ENCODE measurements around the gene HDAC4. TPM values are rescaled to one million over a fixed set of nuclear protein-coding genes. Genes with fewer than 3 reads are reported as not detected.
A peak's percentile ranks its signal among the peaks of the same experiment; 100 is the strongest.

HDAC4 gene
- total RNA-seq, 1 donor from 2014 or later = 39.0 TPM

DNA sequence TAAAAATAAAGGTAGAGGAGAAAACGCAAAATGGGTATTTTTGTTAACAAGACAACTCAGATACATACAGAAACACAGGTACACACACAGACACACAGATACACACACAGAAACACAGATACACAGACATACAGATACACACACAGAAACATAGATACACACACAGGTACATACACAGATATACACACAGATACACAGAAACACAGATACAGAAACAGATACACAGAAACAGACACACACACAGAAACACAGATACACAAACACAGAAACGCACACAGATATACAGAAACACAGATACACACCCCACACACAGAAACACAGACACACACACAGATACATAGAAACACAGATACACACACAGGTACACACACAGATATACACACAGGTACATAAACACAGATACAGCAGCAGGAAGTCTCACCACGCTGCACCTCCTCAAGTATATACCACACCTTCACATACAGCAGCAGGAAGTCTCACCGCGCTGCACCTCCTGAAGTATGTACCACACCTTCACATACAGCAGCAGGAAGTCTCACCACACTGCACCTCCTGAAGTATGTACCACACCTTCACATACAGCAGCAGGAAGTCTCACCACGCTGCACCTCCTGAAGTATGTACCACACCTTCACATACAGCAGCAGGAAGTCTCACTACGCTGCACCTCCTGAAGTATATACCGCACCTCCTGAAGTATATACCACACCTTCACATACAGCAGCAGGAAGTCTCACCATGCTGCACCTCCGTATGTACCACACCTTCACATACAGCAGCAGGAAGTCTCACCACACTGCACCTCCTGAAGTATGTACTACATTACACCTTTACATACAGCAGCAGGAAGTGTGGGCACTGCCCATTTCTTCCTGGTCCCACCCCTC lies 250.5 kb downstream of the HDAC4 start:
- Mint-ChIP-seq H3K9me3 (no peaks in the 10 kb centered on the region), H3K36me3 (peaks cover 18% of the 10 kb centered on the region), H3K27me3 (no peaks in the 10 kb centered on the region), H3K27ac (peak overlapping the region; percentile 67), H3K4me3 (no peak overlapping the region), H3K4me1 (ENCODE audit: unreplicated experiment) (no peaks in the 10 kb centered on the region)
- DNase-seq (ENCODE audit: extremely low spot score, unreplicated experiment) = peak; percentile 31
- TF ChIP-seq, protein P1, sequence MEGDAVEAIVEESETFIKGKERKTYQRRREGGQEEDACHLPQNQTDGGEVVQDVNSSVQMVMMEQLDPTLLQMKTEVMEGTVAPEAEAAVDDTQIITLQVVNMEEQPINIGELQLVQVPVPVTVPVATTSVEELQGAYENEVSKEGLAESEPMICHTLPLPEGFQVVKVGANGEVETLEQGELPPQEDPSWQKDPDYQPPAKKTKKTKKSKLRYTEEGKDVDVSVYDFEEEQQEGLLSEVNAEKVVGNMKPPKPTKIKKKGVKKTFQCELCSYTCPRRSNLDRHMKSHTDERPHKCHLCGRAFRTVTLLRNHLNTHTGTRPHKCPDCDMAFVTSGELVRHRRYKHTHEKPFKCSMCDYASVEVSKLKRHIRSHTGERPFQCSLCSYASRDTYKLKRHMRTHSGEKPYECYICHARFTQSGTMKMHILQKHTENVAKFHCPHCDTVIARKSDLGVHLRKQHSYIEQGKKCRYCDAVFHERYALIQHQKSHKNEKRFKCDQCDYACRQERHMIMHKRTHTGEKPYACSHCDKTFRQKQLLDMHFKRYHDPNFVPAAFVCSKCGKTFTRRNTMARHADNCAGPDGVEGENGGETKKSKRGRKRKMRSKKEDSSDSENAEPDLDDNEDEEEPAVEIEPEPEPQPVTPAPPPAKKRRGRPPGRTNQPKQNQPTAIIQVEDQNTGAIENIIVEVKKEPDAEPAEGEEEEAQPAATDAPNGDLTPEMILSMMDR (conservative IDR thresholded peaks at IDR 0.05) = no peak

DNA sequence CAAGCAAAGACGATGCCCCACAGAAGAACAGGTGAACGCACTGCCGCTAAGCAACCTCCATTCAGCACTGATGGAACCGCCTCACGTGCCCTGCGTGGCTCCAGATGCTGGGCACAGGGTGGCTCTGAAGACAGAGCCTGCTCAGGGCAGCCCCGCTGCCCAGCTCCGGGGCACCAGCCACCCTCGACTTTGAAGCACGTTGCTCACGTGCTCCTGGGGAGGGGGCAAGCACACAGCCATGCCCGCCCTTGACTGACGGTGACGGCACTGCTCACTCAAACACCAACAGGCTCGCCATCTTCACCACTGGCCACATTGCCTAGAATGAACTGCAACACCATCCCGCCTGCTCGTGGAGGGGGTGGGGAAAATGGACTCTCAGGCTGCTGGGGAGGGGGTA lies 251.3 kb downstream of the HDAC4 start:
- Mint-ChIP-seq H3K9me3 (no peaks in the 10 kb centered on the region), H3K4me3 (no peak overlapping the region), H3K27me3 (no peaks in the 10 kb centered on the region), H3K36me3 (peaks cover 22% of the 10 kb centered on the region), H3K27ac (no peak overlapping the region), H3K4me1 (ENCODE audit: unreplicated experiment) (no peaks in the 10 kb centered on the region)
- TF ChIP-seq, protein P1 (conservative IDR thresholded peaks at IDR 0.05) = no peak
- peak; percentile 54 for DNase-seq (ENCODE audit: extremely low spot score, unreplicated experiment)

DNA sequence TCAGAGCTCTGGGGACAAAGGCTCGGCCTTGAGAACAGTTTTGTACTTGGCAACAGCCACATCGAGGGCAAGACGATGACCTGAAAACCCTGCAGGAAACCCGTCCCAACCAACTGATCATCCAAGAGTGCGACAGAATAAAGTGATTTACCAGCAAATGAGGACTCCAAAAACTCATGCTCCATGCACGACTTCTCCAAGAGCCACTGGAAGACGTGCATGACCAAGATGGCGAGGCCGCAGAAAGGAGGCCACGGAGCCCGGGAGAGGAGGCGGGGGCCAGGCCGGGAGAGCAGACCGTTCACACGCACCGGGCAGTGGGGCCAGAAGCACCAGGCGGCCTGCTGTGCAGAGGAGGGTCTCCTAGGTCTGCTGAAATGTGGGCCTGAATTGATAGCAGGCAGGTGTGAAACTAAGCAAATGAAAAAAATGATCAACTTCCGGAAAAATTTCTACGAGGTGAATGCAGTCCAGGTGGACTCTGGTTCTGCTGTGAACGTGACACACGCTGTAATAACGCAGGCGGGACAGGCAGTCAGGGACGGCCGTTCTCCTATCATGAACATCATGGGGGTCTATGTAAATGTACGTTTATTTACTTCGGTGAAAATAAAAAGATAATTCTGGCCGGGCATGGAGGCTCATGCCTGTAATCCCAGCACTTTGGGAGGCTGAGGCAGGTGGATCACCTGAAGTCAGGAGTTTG lies 252.2 kb downstream of the HDAC4 start:
- no peaks in the 10 kb centered on the region for H3K27me3 Mint-ChIP-seq
- TF ChIP-seq, protein P1 (conservative IDR thresholded peaks at IDR 0.05) = no peak
- peaks cover 20% of the 10 kb centered on the region for H3K36me3 Mint-ChIP-seq
- no peak overlapping the region for H3K27ac Mint-ChIP-seq
- DNase-seq (ENCODE audit: extremely low spot score, unreplicated experiment) = no peak
- no peaks in the 10 kb centered on the region for H3K4me1 Mint-ChIP-seq (ENCODE audit: unreplicated experiment)
- H3K9me3 Mint-ChIP-seq = no peaks in the 10 kb centered on the region
- H3K4me3 Mint-ChIP-seq = no peak overlapping the region

DNA sequence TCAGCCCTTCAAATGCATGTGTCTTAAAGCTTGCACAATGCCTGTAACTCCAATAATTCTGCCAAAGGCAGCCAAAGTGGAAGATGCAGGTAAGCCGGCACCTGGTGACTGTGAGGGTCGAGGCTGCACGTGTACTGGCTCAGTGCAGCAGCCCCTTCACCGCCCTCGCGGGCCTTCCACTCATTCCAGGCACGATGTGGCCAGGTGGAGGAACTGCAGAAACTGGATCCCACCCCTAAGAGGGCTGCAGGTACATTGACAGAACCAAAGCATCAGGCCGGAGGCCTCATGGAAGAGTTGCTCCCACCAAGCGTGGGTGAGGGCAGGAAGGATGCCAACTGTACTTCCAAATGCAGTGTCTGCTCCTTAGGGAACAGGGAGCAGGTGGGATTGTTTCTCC lies 253.4 kb downstream of the HDAC4 start:
- no peaks in the 10 kb centered on the region for H3K4me1 Mint-ChIP-seq (ENCODE audit: unreplicated experiment)
- H3K27me3 Mint-ChIP-seq = no peaks in the 10 kb centered on the region
- no peak for DNase-seq (ENCODE audit: extremely low spot score, unreplicated experiment)
- H3K4me3 Mint-ChIP-seq = no peak overlapping the region
- no peaks in the 10 kb centered on the region for H3K9me3 Mint-ChIP-seq
- H3K36me3 Mint-ChIP-seq = peaks cover 13% of the 10 kb centered on the region
- H3K27ac Mint-ChIP-seq = no peak overlapping the region
- TF ChIP-seq, protein P1 (conservative IDR thresholded peaks at IDR 0.05) = no peak

DNA sequence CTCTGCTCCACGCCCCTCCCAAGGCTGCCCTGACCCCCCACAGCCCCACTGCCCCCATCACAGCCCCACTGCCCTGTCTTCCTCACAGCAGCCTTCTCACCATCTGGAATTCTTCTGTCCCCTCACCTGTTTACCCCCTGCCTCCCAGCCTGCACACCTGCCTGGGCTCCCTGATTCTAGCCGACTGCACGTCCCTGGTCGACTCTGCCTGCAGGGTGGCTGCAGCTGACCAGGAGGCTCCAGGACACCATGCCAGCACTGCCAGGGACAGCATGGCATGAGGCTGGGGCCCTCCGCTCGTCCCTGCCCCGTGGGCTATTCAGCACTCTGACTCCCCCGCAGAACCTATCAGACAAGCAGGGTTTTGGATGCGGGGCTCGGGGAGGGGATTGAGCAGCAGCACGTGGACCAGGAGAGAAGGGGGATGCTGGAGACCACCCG lies 254.1 kb downstream of the HDAC4 start:
- TF ChIP-seq, protein P1 (conservative IDR thresholded peaks at IDR 0.05) = no peak
- Mint-ChIP-seq H3K9me3 (no peaks in the 10 kb centered on the region), H3K4me1 (ENCODE audit: unreplicated experiment) (no peaks in the 10 kb centered on the region), H3K27ac (no peak overlapping the region), H3K27me3 (no peaks in the 10 kb centered on the region), H3K36me3 (peaks cover 13% of the 10 kb centered on the region), H3K4me3 (no peak overlapping the region)
- no peak for DNase-seq (ENCODE audit: extremely low spot score, unreplicated experiment)

Measured in type B pancreatic cell (in vitro differentiated cells).